ENCODE measurements around the gene SLC25A14. TPM values are rescaled to one million over a fixed set of nuclear protein-coding genes. Genes with fewer than 3 reads are reported as not detected.

The SLC25A14 gene
- total RNA-seq, 1 donor from 2014 or later = 6.1 TPM

- intact Hi-C loops (cut with DNase I) = no loop called here
- Histone ChIP-seq H3K9me3 (no peaks in the 10 kb centered on the region), H3K27me3 (no peaks in the 10 kb centered on the region), H3K36me3 (no peaks in the 10 kb centered on the region), H3K4me3 (no peak overlapping the region), H3K27ac (no peak overlapping the region), H3K4me1 (no peaks in the 10 kb centered on the region)
- no peak for DNase-seq (ENCODE audit: extremely low spot score in 2 of 2)
- TF ChIP-seq POLR2A (IDR thresholded peaks at IDR 0.05) (no peak), POLR2AphosphoS5 (IDR thresholded peaks at IDR 0.05; ENCODE audit: insufficient read depth in 1 of 2, low read depth in 1 of 2) (no peak), CTCF (IDR thresholded peaks at IDR 0.05) (no peak)
Measured at GRCh38 chrX:130378024-130378669, 38.4 kb downstream of the SLC25A14 start.

DNA sequence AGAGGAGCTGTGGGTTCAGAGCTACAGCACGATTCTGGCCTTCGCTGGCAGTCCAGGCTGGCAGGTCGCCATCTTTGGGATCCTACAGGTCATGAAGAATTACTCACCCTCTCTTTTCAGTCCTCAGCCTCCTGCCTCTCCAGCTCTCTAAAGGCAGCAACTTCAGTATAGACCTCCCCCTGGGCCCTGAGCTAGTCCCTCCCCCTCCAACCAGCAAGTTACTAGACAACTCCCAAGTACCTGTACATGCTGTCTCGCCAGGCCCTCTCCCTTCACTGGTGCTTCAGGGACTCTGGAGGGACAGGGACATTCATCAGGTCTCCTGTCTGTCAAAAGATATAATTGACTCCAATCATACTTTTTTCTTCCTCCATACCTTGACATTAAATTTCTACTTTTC, 45.8 kb downstream of the SLC25A14 start, which contains the start of gene GPR119:
GPR119 (minus strand) TSS at position 155 of the 400 bp plus-strand sequence. CDS start 227 bp downstream, outside the sequence.
- no peak within 1 kb of the TSS for H3K4me3 ChIP-seq
- no peak within 1 kb of the TSS for H3K27ac ChIP-seq
- intact Hi-C loops (cut with DNase I) = no loop called here
- no peaks in the 10 kb centered on the region for H3K36me3 ChIP-seq
- no peaks in the 10 kb centered on the region for H3K9me3 ChIP-seq
- no peaks in the 10 kb centered on the region for H3K27me3 ChIP-seq
- no peaks in the 10 kb centered on the region for H3K4me1 ChIP-seq
- no peak for TF ChIP-seq CTCF (IDR thresholded peaks at IDR 0.05)
- no peak for TF ChIP-seq POLR2A (IDR thresholded peaks at IDR 0.05)
- TF ChIP-seq POLR2AphosphoS5 (IDR thresholded peaks at IDR 0.05; ENCODE audit: insufficient read depth in 1 of 2, low read depth in 1 of 2) = no peak
- DNase-seq (ENCODE audit: extremely low spot score in 2 of 2) = no peak

DNA sequence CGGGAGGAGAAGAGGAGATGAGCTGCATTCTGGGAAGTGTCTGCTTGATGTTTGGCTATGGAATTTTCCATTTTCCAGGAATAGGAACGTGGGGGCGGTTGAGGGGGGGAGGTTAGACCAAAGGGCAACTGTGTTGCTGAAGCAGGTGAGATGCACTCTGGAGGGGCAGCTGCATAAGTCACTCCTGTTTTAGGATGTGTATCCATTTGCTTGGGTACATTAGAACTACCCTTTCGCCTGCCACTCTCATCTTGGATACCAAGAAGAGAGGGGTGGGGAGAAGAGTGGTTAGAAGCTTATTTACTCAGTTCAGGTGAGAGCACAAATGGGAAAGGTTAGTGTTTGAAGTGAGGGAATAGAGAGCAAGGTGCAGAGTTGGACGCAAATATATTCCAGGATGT, 46.7 kb downstream of the SLC25A14 start:
- H3K27ac ChIP-seq = no peak overlapping the region
- H3K36me3 ChIP-seq = no peaks in the 10 kb centered on the region
- H3K9me3 ChIP-seq = no peaks in the 10 kb centered on the region
- intact Hi-C loops (cut with DNase I) = no loop called here
- no peak overlapping the region for H3K4me3 ChIP-seq
- H3K4me1 ChIP-seq = no peaks in the 10 kb centered on the region
- no peak for DNase-seq (ENCODE audit: extremely low spot score in 2 of 2)
- TF ChIP-seq POLR2AphosphoS5 (IDR thresholded peaks at IDR 0.05; ENCODE audit: insufficient read depth in 1 of 2, low read depth in 1 of 2) (no peak), POLR2A (IDR thresholded peaks at IDR 0.05) (no peak), CTCF (IDR thresholded peaks at IDR 0.05) (no peak)
- no peaks in the 10 kb centered on the region for H3K27me3 ChIP-seq

GRCh38 chrX:130393451-130394074, 53.8 kb downstream of the SLC25A14 start:
- DNase-seq (ENCODE audit: extremely low spot score in 2 of 2) = no peak
- Histone ChIP-seq H3K36me3 (no peaks in the 10 kb centered on the region), H3K4me1 (no peaks in the 10 kb centered on the region), H3K27me3 (no peaks in the 10 kb centered on the region), H3K27ac (no peak overlapping the region), H3K9me3 (no peaks in the 10 kb centered on the region), H3K4me3 (no peak overlapping the region)
- intact Hi-C loops (cut with DNase I) = no loop called here
- no peak for TF ChIP-seq POLR2A (IDR thresholded peaks at IDR 0.05)
- TF ChIP-seq CTCF (IDR thresholded peaks at IDR 0.05) = peak in 2 of 3 experiments; percentile 22 to 27
- no peak for TF ChIP-seq POLR2AphosphoS5 (IDR thresholded peaks at IDR 0.05; ENCODE audit: insufficient read depth in 1 of 2, low read depth in 1 of 2)

- peak in 1 of 2 donors; percentile 19 for DNase-seq (ENCODE audit: extremely low spot score in 2 of 2)
- H3K9me3 ChIP-seq = no peaks in the 10 kb centered on the region
- H3K27ac ChIP-seq = no peak overlapping the region
- H3K4me1 ChIP-seq = no peaks in the 10 kb centered on the region
- no peak for TF ChIP-seq CTCF (IDR thresholded peaks at IDR 0.05)
- TF ChIP-seq POLR2A (IDR thresholded peaks at IDR 0.05) = no peak
- TF ChIP-seq POLR2AphosphoS5 (IDR thresholded peaks at IDR 0.05; ENCODE audit: insufficient read depth in 1 of 2, low read depth in 1 of 2) = no peak
- no peak overlapping the region for H3K4me3 ChIP-seq
- no peaks in the 10 kb centered on the region for H3K27me3 ChIP-seq
- intact Hi-C loops (cut with DNase I) = no loop called here
- no peaks in the 10 kb centered on the region for H3K36me3 ChIP-seq
Measured at GRCh38 chrX:130395341-130395740, 55.6 kb downstream of the SLC25A14 start.

All from vagina (tissue), 2 donors.